GM23338 (cell line): Measurements from ENCODE around the gene KCNMB1.

ENCODE experiments used
- CREB1 ChIP-seq: fragments of 250-450 bp; sonication (Bioruptor Pico); IDR thresholded peaks from 2 replicates; pipeline ENCODE4 v1.5.0; 2020; ENCODE audit warnings: low read depth, mild to moderate bottlenecking, moderate library complexity
- EZH2phosphoT487 ChIP-seq: fragments of 200-600 bp; sonication (generic); IDR thresholded peaks from one replicate; pipeline ENCODE4 v1.8.1; 2018; ENCODE audit warnings: antibody characterized with exemption; ENCODE audit not compliant: unreplicated experiment
- POLR2AphosphoS5 ChIP-seq: IDR thresholded peaks from 2 replicates; pipeline ENCODE4 v1.6.1; 2016; ENCODE audit warnings: antibody characterized with exemption, low read depth
- TF ChIP-seq, protein P1 (sequence below), 2 experiments: fragments of 200-600 bp in 1 of 2; sonication (generic) in 1 of 2; conservative IDR thresholded peaks; 2 replicates each; pipeline versions ENCODE4 v1.5.1 to v1.6.1; 2016 to 2017; ENCODE audit warnings: antibody characterized with exemption in 2 of 2, low read depth in 2 of 2, mild to moderate bottlenecking in 2 of 2, moderate library complexity in 1 of 2
- TF ChIP-seq, protein P2 (sequence below): IDR thresholded peaks from one replicate; pipeline ENCODE4 v1.6.1; 2018; ENCODE audit warnings: antibody characterized with exemption; ENCODE audit not compliant: unreplicated experiment

DNA sequence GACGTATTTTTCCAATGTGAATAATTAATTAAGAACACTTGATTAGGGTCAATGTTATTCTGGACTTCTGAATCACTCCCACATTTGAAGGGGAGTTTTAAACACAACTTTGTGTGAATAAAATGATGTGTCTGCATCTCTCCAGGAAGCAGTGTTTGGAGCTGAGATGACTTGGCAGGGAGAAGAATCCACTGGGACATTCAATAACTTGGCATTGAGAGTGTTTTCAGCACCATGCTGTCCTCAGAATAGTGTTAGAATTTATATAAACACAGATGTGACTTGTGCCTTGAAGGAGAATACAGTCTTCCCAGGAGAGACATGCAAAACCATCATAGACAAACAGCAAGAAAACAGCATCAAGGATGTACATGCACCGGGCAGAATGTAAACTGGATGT lies 32.7 kb upstream of the KCNMB1 start:
- TF ChIP-seq, protein P1, sequence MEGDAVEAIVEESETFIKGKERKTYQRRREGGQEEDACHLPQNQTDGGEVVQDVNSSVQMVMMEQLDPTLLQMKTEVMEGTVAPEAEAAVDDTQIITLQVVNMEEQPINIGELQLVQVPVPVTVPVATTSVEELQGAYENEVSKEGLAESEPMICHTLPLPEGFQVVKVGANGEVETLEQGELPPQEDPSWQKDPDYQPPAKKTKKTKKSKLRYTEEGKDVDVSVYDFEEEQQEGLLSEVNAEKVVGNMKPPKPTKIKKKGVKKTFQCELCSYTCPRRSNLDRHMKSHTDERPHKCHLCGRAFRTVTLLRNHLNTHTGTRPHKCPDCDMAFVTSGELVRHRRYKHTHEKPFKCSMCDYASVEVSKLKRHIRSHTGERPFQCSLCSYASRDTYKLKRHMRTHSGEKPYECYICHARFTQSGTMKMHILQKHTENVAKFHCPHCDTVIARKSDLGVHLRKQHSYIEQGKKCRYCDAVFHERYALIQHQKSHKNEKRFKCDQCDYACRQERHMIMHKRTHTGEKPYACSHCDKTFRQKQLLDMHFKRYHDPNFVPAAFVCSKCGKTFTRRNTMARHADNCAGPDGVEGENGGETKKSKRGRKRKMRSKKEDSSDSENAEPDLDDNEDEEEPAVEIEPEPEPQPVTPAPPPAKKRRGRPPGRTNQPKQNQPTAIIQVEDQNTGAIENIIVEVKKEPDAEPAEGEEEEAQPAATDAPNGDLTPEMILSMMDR (conservative IDR thresholded peaks at IDR 0.05; ENCODE audit: low read depth in 2 of 2) = no peak
- TF ChIP-seq POLR2AphosphoS5 = no peak
- TF ChIP-seq EZH2phosphoT487 = no peak
- no peak for TF ChIP-seq CREB1 (CRISPR knock-in tag)
- TF ChIP-seq, protein P2, sequence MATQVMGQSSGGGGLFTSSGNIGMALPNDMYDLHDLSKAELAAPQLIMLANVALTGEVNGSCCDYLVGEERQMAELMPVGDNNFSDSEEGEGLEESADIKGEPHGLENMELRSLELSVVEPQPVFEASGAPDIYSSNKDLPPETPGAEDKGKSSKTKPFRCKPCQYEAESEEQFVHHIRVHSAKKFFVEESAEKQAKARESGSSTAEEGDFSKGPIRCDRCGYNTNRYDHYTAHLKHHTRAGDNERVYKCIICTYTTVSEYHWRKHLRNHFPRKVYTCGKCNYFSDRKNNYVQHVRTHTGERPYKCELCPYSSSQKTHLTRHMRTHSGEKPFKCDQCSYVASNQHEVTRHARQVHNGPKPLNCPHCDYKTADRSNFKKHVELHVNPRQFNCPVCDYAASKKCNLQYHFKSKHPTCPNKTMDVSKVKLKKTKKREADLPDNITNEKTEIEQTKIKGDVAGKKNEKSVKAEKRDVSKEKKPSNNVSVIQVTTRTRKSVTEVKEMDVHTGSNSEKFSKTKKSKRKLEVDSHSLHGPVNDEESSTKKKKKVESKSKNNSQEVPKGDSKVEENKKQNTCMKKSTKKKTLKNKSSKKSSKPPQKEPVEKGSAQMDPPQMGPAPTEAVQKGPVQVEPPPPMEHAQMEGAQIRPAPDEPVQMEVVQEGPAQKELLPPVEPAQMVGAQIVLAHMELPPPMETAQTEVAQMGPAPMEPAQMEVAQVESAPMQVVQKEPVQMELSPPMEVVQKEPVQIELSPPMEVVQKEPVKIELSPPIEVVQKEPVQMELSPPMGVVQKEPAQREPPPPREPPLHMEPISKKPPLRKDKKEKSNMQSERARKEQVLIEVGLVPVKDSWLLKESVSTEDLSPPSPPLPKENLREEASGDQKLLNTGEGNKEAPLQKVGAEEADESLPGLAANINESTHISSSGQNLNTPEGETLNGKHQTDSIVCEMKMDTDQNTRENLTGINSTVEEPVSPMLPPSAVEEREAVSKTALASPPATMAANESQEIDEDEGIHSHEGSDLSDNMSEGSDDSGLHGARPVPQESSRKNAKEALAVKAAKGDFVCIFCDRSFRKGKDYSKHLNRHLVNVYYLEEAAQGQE = no peak
